ENCODE data around the gene TFDP2.
"Not testable (repeated sequence)": the region's sequence is repeated elsewhere in the genome, so short reads cannot be mapped to it uniquely, and the experiment has no call there.

The TFDP2 gene

GRCh38 chr3:141920701-141921100, 228.6 kb downstream of the TFDP2 start:
- peak; percentile 44 for DNase-seq

DNA sequence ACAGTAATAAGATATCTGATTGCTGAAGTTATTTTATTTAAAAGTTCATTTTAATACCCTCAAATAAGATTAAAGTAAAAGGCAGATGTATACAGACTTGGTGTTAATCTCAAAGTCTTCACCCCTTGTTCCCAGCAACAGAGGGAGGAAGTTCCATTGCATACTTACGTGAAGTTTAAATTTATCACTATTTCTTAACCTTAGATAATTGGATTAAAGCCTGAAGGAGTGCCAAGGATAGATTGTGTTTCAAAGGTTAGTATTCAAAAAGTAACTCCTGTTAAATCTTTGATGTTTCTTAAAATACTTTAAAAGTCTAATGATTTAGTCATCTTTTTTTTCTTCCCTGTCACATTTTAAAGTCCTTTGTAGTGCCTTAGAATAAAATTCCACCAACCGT, 233.6 kb downstream of the TFDP2 start:
- DNase-seq, result peak; percentile 34

GRCh38 chr3:141915016-141915415, 234.3 kb downstream of the TFDP2 start:
- DNase-seq, result no peak

DNA sequence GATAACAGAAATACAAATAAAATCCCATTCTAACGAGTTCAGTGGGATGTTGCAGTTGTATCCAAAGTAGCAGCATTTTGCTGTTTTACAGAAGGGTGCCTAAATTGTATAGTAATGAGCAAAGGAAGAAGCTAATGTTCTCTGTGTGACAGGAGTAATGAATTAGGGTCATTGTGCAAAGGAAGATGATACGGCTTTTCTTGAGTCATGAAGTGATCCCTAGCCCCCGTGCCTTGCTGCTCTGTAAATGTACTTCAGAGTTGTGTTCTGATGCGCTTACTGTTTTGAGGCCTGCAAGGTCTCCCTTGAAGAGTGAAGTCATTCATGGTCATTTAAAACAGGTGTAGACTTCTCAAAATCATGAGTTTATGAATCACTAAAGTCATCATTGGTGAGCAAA, 235.0 kb downstream of the TFDP2 start:
- no peak for DNase-seq

- peak; percentile 84 for DNase-seq
Measured at GRCh38 chr3:141913150-141913811, 236.1 kb downstream of the TFDP2 start.

- DNase-seq, result not testable (repeated sequence)
Measured at GRCh38 chr3:141909986-141910385, 239.4 kb downstream of the TFDP2 start.

GRCh38 chr3:141909408-141909807, 239.9 kb downstream of the TFDP2 start:
- DNase-seq, result no peak

DNA sequence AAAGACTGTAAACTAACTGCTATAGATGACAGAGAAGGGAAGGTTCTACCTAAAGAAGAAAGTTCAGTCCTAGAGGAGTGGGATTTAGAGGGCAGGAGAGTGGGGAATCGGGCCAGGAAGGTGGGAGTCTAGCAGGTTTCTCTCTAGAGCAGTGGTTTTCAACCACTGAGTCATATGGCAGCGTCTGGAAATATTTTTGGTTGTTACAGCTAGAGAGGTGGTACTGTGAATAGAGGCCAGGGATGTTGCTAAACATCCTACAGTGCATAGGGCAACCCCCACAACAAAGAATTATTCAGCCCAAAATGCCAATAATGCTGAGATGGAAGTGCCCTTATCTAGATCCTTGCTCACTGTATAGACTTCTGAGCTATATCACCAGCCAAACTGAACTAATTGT, 244.2 kb downstream of the TFDP2 start:
- DNase-seq, result no peak

GRCh38 chr3:141904203-141904602, 245.1 kb downstream of the TFDP2 start:
- no peak for DNase-seq

- no peak for DNase-seq
Measured at GRCh38 chr3:141901914-141902313, 247.4 kb downstream of the TFDP2 start.

DNA sequence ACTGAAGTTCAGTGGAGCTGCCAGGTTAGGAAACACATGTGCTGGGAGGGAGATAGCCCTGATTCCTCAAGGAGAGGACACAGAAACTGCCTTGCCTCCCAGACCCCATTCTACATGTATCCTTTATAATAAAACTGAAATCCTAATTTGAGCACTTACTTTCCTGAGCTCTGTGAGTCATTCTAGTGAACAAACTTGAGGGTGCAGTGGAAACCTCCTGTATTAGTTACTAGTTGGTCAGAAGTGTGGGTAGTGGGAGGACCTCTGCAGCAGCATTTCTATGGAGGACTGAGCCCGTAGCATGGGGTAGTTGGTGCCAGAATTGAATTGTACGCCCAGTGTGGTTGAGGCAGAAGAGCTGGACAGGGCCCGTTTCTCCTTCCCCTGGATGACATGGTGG, 249.0 kb downstream of the TFDP2 start:
- no peak for DNase-seq

DNA sequence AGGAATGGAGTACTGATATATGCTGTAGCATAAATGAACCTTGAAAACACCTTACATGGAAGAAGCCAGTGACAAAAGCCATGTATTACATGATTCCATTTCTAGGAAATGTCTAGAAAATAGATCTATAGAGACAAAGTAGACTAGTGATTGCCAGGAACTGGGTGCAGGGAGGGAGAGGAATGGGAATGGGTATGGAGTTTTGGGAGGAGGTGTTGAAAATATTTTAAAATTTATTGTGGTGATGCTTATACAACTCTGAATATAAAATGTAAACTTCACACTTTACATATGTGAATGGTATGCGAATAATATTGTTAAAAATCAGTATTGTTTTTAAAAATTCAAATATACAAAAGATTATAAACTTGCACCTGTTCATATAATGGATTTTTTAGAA, 250.4 kb downstream of the TFDP2 start:
- DNase-seq, result no peak

GRCh38 chr3:141895731-141896130, 253.6 kb downstream of the TFDP2 start:
- DNase-seq, result no peak

DNA sequence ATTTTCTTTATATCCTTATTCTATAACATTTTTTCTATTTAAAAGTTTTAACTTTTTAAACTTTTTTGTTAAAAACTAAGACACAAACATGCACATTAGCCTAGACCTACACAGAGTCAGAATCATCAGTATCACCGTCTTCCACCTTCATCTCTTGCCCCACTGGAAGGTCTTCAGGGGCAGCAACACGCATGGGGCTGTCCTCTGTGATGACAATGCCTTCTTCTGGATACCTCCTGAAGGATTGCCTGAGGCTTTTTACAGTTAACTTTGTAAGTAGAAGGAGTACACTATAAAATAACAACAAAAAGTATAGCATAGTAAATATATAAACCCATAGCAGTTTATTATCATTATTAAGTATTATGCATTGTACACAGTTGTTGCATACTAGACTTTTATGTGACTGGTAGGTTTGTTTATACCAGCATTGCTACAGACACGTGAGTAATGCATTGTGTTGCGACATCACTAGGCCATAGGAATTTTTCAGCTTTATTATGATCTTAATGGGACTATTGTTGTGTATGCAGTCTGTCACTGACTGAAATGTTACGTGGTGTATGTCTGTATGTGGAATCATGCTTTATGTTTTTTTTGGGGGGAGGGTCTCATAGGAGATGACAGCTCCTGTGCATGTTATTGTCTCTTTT, 254.7 kb downstream of the TFDP2 start:
- DNase-seq, result no peak
